ENCODE measurements around the gene NOD1.
"Not testable (repeated sequence)": the region's sequence is repeated elsewhere in the genome, so short reads cannot be mapped to it uniquely, and the experiment has no call there.

Gene NOD1

DNA sequence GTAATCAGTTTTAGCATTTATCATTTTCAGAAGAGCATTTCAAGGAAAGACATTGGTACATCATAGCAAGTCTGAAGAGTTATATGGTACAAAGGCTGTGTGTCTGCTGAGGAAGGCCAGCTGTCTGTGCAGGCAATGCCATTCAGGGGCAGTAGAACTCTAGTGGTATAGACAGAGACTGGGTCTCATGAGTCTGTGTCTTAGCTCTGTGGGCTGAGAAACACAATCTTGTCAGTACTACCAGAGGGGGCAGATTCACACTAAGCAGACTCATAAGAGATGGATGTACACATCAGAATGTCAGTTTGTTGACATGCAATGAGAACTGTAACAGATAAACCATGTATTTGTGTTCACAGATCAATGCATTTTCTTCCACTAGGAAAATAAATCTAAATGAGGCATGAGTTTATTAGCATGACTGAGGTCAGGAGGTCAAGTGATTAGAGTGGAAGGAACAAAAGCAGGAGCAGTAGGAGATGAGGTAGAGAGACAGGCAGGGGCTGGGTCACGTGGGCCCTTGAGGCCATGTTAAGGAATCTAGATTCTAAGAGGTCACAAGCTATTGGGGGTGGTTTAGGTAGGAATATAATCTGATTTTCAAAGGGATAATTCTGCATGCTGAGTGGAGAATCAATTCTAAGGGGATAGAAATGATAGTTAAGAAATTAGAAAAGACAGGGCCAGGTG is 33.5 kb upstream of the NOD1 start:
- no peak for TF ChIP-seq CTCF (IDR thresholded peaks at IDR 0.05; ENCODE audit: low read depth, low read length, missing control alignments)
- DNase-seq (ENCODE audit: low read depth), result no peak
- no peak overlapping the region for H3K4me3 ChIP-seq (ENCODE audit: low read depth, low read length)
- in situ Hi-C loops (cut with HindIII; ENCODE audit: low sequenced_read_pairs), result no loop called here

DNA sequence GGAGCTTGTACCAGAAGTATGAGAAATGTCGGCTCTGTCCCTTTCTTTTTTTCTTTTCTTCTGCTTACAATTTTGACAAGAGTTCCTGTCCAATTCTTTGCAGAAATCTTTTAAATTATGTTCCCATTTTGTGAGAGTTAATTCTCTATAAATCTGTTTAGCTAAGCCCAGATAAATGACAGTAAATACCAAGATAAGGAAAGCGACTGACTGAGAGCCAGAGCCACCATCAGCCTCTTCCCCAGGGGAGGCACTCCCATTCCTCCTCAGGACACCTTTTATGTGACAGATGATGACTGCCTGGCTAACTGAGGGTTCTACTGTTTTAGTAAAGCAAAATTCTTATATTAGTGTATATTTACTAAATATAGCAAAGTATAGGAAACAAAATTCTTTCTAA is 32.9 kb upstream of the NOD1 start:
- DNase-seq (ENCODE audit: low read depth), result no peak
- H3K4me3 ChIP-seq (ENCODE audit: low read depth, low read length), result no peak overlapping the region
- in situ Hi-C loops (cut with HindIII; ENCODE audit: low sequenced_read_pairs), result no loop called here
- no peak for TF ChIP-seq CTCF (IDR thresholded peaks at IDR 0.05; ENCODE audit: low read depth, low read length, missing control alignments)

DNA sequence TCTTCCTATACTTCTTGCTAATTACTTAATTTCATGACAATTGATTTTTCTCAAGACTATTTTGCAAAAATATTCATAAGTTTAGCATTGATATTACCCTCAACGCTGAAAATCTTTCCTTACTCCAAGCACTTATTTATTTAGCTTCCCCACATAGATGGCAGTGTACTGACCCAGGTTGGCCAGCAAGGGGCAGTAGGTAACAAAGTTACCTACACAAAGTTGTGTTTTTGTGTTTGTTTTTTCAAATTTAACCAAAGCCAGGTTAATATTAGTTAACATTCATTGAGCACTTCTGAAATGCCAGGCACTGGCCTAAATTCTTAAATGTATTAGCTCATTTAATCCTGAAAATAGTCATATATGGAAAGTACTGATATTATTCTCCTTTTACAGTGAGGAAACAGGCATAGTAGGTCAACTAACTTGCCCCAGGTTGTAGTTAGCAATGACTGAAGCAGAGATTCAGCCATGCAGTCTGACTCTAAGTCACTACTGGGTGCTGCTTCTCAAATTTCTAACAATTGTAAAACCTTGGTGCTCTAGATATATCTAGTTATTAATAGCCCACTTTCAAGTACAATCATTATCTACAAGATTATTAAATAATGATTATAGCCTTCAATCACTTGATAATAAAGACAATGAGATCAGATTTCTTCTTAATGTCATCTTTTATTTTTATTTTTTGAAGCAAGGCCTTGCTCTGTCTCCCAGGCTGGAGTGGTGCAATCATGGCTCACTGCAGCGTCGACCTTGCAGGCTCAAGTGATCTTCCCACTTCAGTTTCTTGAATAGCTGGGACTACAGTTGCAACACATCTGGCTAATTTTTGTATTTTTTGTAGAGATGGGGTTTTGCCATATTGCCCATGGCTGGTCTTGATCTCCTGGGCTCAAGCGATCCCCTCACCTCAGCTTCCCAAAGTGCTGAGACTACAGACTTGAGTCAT is 31.8 kb upstream of the NOD1 start:
- in situ Hi-C loops (cut with HindIII; ENCODE audit: low sequenced_read_pairs), result no loop called here
- H3K4me3 ChIP-seq (ENCODE audit: low read depth, low read length), result no peak overlapping the region
- TF ChIP-seq CTCF (IDR thresholded peaks at IDR 0.05; ENCODE audit: low read depth, low read length, missing control alignments), result peak; percentile 79
- DNase-seq (ENCODE audit: low read depth), result peak; percentile 24

GRCh38 chr7:30509171-30509857 is 30.7 kb upstream of the NOD1 start:
- H3K4me3 ChIP-seq (ENCODE audit: low read depth, low read length); in situ Hi-C loops (cut with HindIII; ENCODE audit: low sequenced_read_pairs); DNase-seq (ENCODE audit: low read depth): not testable (repeated sequence)

DNA sequence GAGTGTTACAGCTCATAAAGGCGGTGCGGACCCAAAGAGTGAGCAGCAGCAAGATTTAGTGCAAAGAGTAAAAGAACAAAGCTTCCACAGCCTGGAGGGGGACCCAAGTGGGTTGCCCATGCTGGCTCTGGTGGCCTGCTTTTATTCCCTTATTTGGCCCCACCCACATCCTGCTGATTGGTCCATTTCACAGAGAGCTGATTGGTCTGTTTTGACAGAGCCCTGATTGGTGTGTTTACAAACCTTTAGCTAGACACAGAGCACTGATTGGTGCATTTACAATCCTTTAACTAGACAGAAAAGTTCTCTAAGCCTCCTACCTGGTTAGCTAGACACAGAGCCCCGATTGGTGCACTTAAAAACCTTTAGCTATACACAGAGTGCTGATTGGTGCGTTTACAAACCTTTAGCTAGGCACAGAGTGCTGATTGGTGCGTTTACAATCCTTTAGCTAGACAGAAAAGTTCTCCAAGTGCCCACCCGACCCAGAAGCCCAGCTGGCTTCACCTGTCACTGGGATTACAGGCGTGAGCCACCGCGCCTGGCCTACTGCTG is 28.8 kb upstream of the NOD1 start:
- H3K4me3 ChIP-seq (ENCODE audit: low read depth, low read length); in situ Hi-C loops (cut with HindIII; ENCODE audit: low sequenced_read_pairs); DNase-seq (ENCODE audit: low read depth): not testable (repeated sequence)

DNA sequence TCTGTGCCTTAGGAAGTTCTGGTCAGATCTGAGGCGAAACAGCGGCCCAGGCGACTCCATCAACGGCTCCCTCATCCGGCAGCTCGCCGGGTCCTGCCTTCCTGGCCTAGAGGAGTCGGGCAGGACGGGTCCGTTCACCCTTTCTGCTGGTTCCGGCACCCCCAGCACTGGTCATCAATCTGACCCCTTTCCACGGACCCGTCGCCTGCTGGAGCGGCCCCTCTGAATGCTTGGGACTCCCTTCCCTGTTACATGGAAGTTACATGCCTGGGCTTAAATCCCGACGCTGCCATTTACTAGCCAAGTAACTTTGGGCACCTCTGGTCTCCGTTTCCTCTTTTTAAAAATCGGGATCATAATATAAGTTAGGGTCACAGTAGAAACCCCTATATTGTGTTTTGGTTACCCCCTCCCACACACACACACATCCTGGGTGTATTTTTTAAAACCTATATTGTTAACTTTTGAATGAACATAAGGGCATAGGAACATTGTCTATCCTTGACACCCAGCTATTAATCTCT is 26.7 kb upstream of the NOD1 start:
- no peak for TF ChIP-seq CTCF (IDR thresholded peaks at IDR 0.05; ENCODE audit: low read depth, low read length, missing control alignments)
- in situ Hi-C loops (cut with HindIII; ENCODE audit: low sequenced_read_pairs), result no loop called here
- DNase-seq (ENCODE audit: low read depth), result no peak
- H3K4me3 ChIP-seq (ENCODE audit: low read depth, low read length), result peak overlapping the region; percentile 66

Data from astrocyte of the cerebellum (primary cell).